Measurements from ENCODE around the gene ABAT.

- no peak for TF ChIP-seq CTCF (IDR thresholded peaks at IDR 0.05; ENCODE audit: insufficient read depth, low read depth, low read length)
- TF ChIP-seq EZH2 (IDR thresholded peaks at IDR 0.05; ENCODE audit: insufficient read depth, low read length) = no peak
Observed at GRCh38 chr16:8729779-8730334, 55.4 kb downstream of the ABAT start.
